Measurements from ENCODE around the gene SLC6A3. TPM values are rescaled to one million over a fixed set of nuclear protein-coding genes. Genes with fewer than 3 reads are reported as not detected.

The SLC6A3 gene
- total and polyA plus RNA-seq, 2 donors (not counting 1 experiment from before 2014, with no cell fraction given), result 0.01 to 0.15 TPM

- Mint-ChIP-seq H3K27me3 (peaks cover 42% of the 10 kb centered on the region), H3K27ac (no peak overlapping the region), H3K4me3 (no peak overlapping the region), H3K9me3 (ENCODE audit: insufficient read depth) (no peaks in the 10 kb centered on the region), H3K4me1 (peaks cover 20% of the 10 kb centered on the region)
- Histone ChIP-seq H3K4me3 (ENCODE audit: control extremely low read depth in 1 of 5, extremely low read depth in 1 of 5, insufficient read depth in 1 of 5, low read depth in 2 of 5, low read length in 4 of 5) (no peak overlapping the region), H4K20me1 (ENCODE audit: control insufficient read depth, insufficient read depth, low read length, poor library complexity, severe bottlenecking) (no peaks in the 10 kb centered on the region), H3K27ac (ENCODE audit: low read length in 2 of 2) (no peak overlapping the region), H3K36me3 (replicated peaks in 1 of 2; ENCODE audit: control extremely low read depth in 1 of 2, control insufficient read depth in 1 of 2, extremely low read depth in 1 of 2, insufficient read depth in 2 of 2, low read length in 1 of 2) (no peaks in the 10 kb centered on the region), H3K9me3 (ENCODE audit: control extremely low read depth in 1 of 3, control insufficient read depth in 2 of 3, insufficient read depth in 1 of 3, low read length in 2 of 3) (peaks cover 0 to 17% (median 0%) of the 10 kb centered on the region in 3 donors), H3K27me3 (replicated peaks in 1 of 4; ENCODE audit: control extremely low read depth in 1 of 4, control insufficient read depth in 3 of 4, insufficient read depth in 4 of 4, low read length in 3 of 4) (peaks cover 0 to 50% (median 24%) of the 10 kb centered on the region in 4 experiments), H3K79me2 (ENCODE audit: control insufficient read depth, insufficient read depth, low read length) (no peaks in the 10 kb centered on the region), H3K9ac (ENCODE audit: low read length) (no peak overlapping the region), H3K4me1 (ENCODE audit: control insufficient read depth in 2 of 2, insufficient read depth in 2 of 2, low read length in 2 of 2) (peaks cover 19 to 32% of the 10 kb centered on the region in 2 donors), H2AFZ (ENCODE audit: insufficient read depth, low read depth, low read length, poor library complexity, severe bottlenecking) (no peak overlapping the region), H3K4me2 (replicated peaks; ENCODE audit: low read depth, low read length, poor library complexity, severe bottlenecking) (no peak overlapping the region)
- no peak for TF ChIP-seq EZH2 (IDR thresholded peaks at IDR 0.05; ENCODE audit: borderline replicate concordance, insufficient read depth, low read depth, low read length, poor library complexity, severe bottlenecking)
- TF ChIP-seq CTCF (IDR thresholded peaks at IDR 0.05), result no peak
- intact Hi-C loops (cut with micrococcal nuclease), result no loop called here
- POLR2A ChIA-PET, result no interaction called here
- 37% methylated on average over 13 of the region's 16 CpGs for whole genome bisulfite sequencing (ENCODE audit: insufficient coverage)
- DNase-seq (no peak), ATAC-seq (ENCODE audit: low read depth) (no peak)
- CTCF ChIA-PET, result no interaction called here
These were observed 1.5 kb upstream of the SLC6A3 start for GRCh38 chr5:1446602-1447343.

All from B cell (primary cell).